ENCODE measurements around the gene STX17. TPM values are rescaled to one million over a fixed set of nuclear protein-coding genes. Genes with fewer than 3 reads are reported as not detected.

STX17 gene
- total RNA-seq, 4 donors from 2014 or later, result 42.4 to 52.3 (median 47.3) TPM

DNA sequence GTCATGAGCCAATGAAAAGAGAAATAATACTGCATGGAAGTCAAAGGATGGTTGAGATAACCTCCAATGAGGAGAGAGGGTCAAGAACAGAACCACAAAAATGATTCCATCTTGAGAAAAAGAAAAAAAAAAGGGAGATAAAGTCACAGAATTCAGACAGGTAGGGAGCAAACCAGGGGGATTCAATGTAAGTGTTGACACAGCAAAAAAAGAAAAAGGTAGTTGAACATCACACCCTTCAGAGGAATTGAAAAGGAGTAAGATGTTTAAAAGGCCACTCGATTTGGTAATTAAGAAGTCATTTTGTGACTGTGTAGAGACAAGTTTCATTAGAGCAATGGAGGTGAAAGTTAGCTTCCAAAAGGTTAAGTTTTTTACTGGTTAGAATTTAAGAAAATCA is 113.1 kb downstream of the STX17 start:
- H3K9me3 ChIP-seq, result peaks cover 0 to 2% (median 0%) of the 10 kb centered on the region in 3 donors
- no peak overlapping the region for H3K4me3 ChIP-seq
- H3K27me3 ChIP-seq, result no peaks in the 10 kb centered on the region
- no peak overlapping the region for H3K27ac ChIP-seq
- no peak for ATAC-seq
- no peak for TF ChIP-seq POLR2AphosphoS5 (IDR thresholded peaks at IDR 0.05)
- TF ChIP-seq EP300 (IDR thresholded peaks at IDR 0.05), result no peak
- TF ChIP-seq, protein P1, sequence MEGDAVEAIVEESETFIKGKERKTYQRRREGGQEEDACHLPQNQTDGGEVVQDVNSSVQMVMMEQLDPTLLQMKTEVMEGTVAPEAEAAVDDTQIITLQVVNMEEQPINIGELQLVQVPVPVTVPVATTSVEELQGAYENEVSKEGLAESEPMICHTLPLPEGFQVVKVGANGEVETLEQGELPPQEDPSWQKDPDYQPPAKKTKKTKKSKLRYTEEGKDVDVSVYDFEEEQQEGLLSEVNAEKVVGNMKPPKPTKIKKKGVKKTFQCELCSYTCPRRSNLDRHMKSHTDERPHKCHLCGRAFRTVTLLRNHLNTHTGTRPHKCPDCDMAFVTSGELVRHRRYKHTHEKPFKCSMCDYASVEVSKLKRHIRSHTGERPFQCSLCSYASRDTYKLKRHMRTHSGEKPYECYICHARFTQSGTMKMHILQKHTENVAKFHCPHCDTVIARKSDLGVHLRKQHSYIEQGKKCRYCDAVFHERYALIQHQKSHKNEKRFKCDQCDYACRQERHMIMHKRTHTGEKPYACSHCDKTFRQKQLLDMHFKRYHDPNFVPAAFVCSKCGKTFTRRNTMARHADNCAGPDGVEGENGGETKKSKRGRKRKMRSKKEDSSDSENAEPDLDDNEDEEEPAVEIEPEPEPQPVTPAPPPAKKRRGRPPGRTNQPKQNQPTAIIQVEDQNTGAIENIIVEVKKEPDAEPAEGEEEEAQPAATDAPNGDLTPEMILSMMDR (IDR thresholded peaks at IDR 0.05), result no peak
- TF ChIP-seq POLR2A (IDR thresholded peaks at IDR 0.05), result no peak
- WGBS, 2 donors (ENCODE audit: low coverage in 1 of 2), result 100% methylated on average over 1 of the region's 1 CpG
- peaks cover 0 to 61% of the 10 kb centered on the region in 2 donors for H3K36me3 ChIP-seq
- no peaks in the 10 kb centered on the region for H3K4me1 ChIP-seq

Other genes with a start within 250 kb of the STX17 start
- 10 to 100 TPM in 1 of 4 donors, 1 to 10 TPM in 2, under 1 TPM in 1; 0.52 to 51.2 (median 2.0) TPM for gene NR4A3, start 84.8 kb upstream of the STX17 start, total RNA-seq
- gene ERP44, start 192.3 kb downstream of the STX17 start, total RNA-seq, result 10 to 100 TPM; 13.7 to 19.2 (median 13.8) TPM
- gene INVS, start 192.6 kb downstream of the STX17 start, total RNA-seq, result 10 to 100 TPM; 18.3 to 35.0 (median 25.6) TPM

All from gastroesophageal sphincter (tissue), 4 donors.